ENCODE data around the gene UBE2I.
"Not testable (repeated sequence)": the region's sequence is repeated elsewhere in the genome, so short reads cannot be mapped to it uniquely, and the experiment has no call there.

UBE2I gene

GRCh38 chr16:1314399-1315068 lies 5.1 kb downstream of the UBE2I start:
- DNase-seq: no peak

GRCh38 chr16:1315081-1316032 lies 5.9 kb downstream of the UBE2I start:
- DNase-seq: no peak

- DNase-seq: no peak
Measured at GRCh38 chr16:1316033-1316405, 6.6 kb downstream of the UBE2I start.

GRCh38 chr16:1317479-1318267 lies 8.2 kb downstream of the UBE2I start:
- no peak for DNase-seq

GRCh38 chr16:1318268-1318545 lies 8.8 kb downstream of the UBE2I start:
- DNase-seq: no peak

- no peak for DNase-seq
Measured at GRCh38 chr16:1319041-1319440, 9.6 kb downstream of the UBE2I start.

- DNase-seq: no peak
Measured at GRCh38 chr16:1320097-1320496, 10.7 kb downstream of the UBE2I start.

GRCh38 chr16:1320658-1321240 lies 11.3 kb downstream of the UBE2I start:
- DNase-seq: no peak

- no peak for DNase-seq
Measured at GRCh38 chr16:1322407-1322806, 13.0 kb downstream of the UBE2I start.

GRCh38 chr16:1323296-1324239 lies 14.1 kb downstream of the UBE2I start:
- DNase-seq: no peak

- no peak for DNase-seq
Measured at GRCh38 chr16:1324286-1324826, 14.9 kb downstream of the UBE2I start.

GRCh38 chr16:1325261-1325660 lies 15.8 kb downstream of the UBE2I start:
- no peak for DNase-seq

GRCh38 chr16:1325673-1326371 lies 16.4 kb downstream of the UBE2I start:
- no peak for DNase-seq

- no peak for DNase-seq
Measured at GRCh38 chr16:1326391-1326790, 17.0 kb downstream of the UBE2I start.

- no peak for DNase-seq
Measured at GRCh38 chr16:1326946-1327618, 17.6 kb downstream of the UBE2I start.

- DNase-seq: no peak
Measured at GRCh38 chr16:1327619-1327947, 18.1 kb downstream of the UBE2I start.

- DNase-seq: not testable (repeated sequence)
Measured at GRCh38 chr16:1328136-1328535, 18.7 kb downstream of the UBE2I start.

GRCh38 chr16:1328961-1329360 lies 19.5 kb downstream of the UBE2I start:
- not testable (repeated sequence) for DNase-seq

- peak in 1 of 2 donors; percentile 27 for DNase-seq
Measured at GRCh38 chr16:1330260-1330914, 21.0 kb downstream of the UBE2I start.
